Gastrocnemius medialis (tissue), 4 donors: ENCODE data around the gene FAM83G.

Experiments used
- POLR2A ChIP-seq, 2 donors: fragments of 450-650 bp; IDR thresholded peaks; one replicate each; pipeline ENCODE4 v1.6.1; 2017; ENCODE audit warnings: antibody characterized with exemption in 2 of 2, mild to moderate bottlenecking in 2 of 2, moderate library complexity in 2 of 2
- TF ChIP-seq, protein P1 (sequence below), 5 experiments: fragments of 450-650 bp in 3 of 5; fragments of 200-600 bp in 2 of 5; sonication (generic) in 2 of 5; IDR thresholded peaks in 4 of 5; conservative IDR thresholded peaks in 1 of 5; 1 replicate in 4 of 5; 2 replicates in 1 of 5; pipeline ENCODE4 v1.5.1; 2016 to 2019; ENCODE audit warnings: antibody characterized with exemption in 5 of 5, mild to moderate bottlenecking in 3 of 5, moderate library complexity in 3 of 5

GRCh38 chr17:18961634-18962493 lies 42.7 kb downstream of the FAM83G start:
- TF ChIP-seq POLR2A (IDR thresholded peaks at IDR 0.05), result no peak
- TF ChIP-seq, protein P1, sequence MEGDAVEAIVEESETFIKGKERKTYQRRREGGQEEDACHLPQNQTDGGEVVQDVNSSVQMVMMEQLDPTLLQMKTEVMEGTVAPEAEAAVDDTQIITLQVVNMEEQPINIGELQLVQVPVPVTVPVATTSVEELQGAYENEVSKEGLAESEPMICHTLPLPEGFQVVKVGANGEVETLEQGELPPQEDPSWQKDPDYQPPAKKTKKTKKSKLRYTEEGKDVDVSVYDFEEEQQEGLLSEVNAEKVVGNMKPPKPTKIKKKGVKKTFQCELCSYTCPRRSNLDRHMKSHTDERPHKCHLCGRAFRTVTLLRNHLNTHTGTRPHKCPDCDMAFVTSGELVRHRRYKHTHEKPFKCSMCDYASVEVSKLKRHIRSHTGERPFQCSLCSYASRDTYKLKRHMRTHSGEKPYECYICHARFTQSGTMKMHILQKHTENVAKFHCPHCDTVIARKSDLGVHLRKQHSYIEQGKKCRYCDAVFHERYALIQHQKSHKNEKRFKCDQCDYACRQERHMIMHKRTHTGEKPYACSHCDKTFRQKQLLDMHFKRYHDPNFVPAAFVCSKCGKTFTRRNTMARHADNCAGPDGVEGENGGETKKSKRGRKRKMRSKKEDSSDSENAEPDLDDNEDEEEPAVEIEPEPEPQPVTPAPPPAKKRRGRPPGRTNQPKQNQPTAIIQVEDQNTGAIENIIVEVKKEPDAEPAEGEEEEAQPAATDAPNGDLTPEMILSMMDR (IDR thresholded peaks at IDR 0.05 in 4 of 5, conservative IDR thresholded peaks at IDR 0.05 in 1 of 5), result no peak
